H1 (cell line): ENCODE results near the gene HOATZ. TPM values are rescaled to one million over a fixed set of nuclear protein-coding genes. Genes with fewer than 3 reads are reported as not detected.

Experiments used
- CTCF ChIA-PET: fragments of 300-600 bp; sonication (Branson Sonifier 250); formaldehyde crosslinking; loops from one replicate; lab custom pipeline; 2021; ENCODE audit not compliant: partially characterized antibody; lab: Charles Lee
- POLR2A ChIA-PET: fragments of 300-600 bp; sonication (Branson Sonifier 250); formaldehyde crosslinking; loops from one replicate; lab custom pipeline; 2021; ENCODE audit warnings: inconsistent platforms; ENCODE audit not compliant: partially characterized antibody; lab: Charles Lee
- DNase-seq, 2 experiments: peaks; one replicate each; pipeline versions ENCODE4 v3.0.0 to v3.0.0-alpha.2; 2010 to 2022; ENCODE audit warnings: low spot score in 2 of 2, low read depth in 1 of 2, mixed read lengths in 1 of 2
- FAIRE-seq: peaks from 2 replicates; lab custom pipeline; 2011; peaks lifted over from hg19 to GRCh38; lab: Jason Lieb, UNC
- H2AFZ ChIP-seq: 2 replicates; pipeline ENCODE4 v1.8.1; 2012; ENCODE audit warnings: low read length, inconsistent platforms
- H2AK5ac ChIP-seq: 2 replicates; pipeline ENCODE4 v1.6.1; 2013; ENCODE audit warnings: low read depth, low read length
- H2BK120ac ChIP-seq: replicated peaks from 2 replicates; pipeline ENCODE3; 2013; ENCODE audit warnings: low read depth, low read length, inconsistent platforms
- H2BK12ac ChIP-seq: 2 replicates; pipeline ENCODE4 v1.6.1; 2013; ENCODE audit warnings: low read depth, low read length
- H2BK15ac ChIP-seq: 2 replicates; pipeline ENCODE4 v1.6.1; 2013; ENCODE audit warnings: low read length
- H2BK20ac ChIP-seq: 2 replicates; pipeline ENCODE4 v1.6.1; 2013; ENCODE audit warnings: low read length
- H2BK5ac ChIP-seq: 2 replicates; pipeline ENCODE4 v1.6.1; 2013; ENCODE audit warnings: low read depth, low read length
- H3K14ac ChIP-seq: 2 replicates; pipeline ENCODE4 v1.6.1; 2013; ENCODE audit warnings: inconsistent platforms; ENCODE audit not compliant: insufficient read length
- H3K18ac ChIP-seq: 2 replicates; pipeline ENCODE4 v1.6.1; 2013; ENCODE audit warnings: low read length; ENCODE audit errors: extremely low read depth
- H3K23ac ChIP-seq: 2 replicates; pipeline ENCODE4 v1.6.1; 2013; ENCODE audit warnings: inconsistent platforms; ENCODE audit not compliant: insufficient read length
- H3K23me2 ChIP-seq: 2 replicates; pipeline ENCODE4 v1.6.1; 2013; ENCODE audit warnings: low read depth, low read length
- H3K27ac ChIP-seq: 2 replicates; pipeline ENCODE4 v1.6.1; 2011; ENCODE audit warnings: low read depth, low read length, inconsistent platforms
- H3K27me3 ChIP-seq, 4 experiments: replicated peaks in 1 of 4; 1 replicate in 1 of 4; 2 replicates in 3 of 4; pipeline versions ENCODE4 v1.6.1 to v1.8.1; 2011 to 2013; ENCODE audit warnings: low read length in 3 of 4, mild to moderate bottlenecking in 3 of 4, inconsistent platforms in 2 of 4, mixed read lengths in 2 of 4, moderate library complexity in 1 of 4; ENCODE audit not compliant: control insufficient read depth in 3 of 4, insufficient read depth in 3 of 4; ENCODE audit errors: extremely low read depth in 1 of 4
- H3K36me3 ChIP-seq, 4 experiments: 2 replicates each; pipeline versions ENCODE4 v1.6.1 to v1.8.1; 2011 to 2013; ENCODE audit warnings: mild to moderate bottlenecking in 4 of 4, low read length in 3 of 4, moderate library complexity in 2 of 4, control low read depth in 1 of 4, inconsistent platforms in 1 of 4; ENCODE audit not compliant: insufficient read depth in 4 of 4, control insufficient read depth in 2 of 4
- H3K4ac ChIP-seq: replicated peaks from 2 replicates; pipeline ENCODE3; 2013; ENCODE audit warnings: low read length, low read depth, mixed read lengths, inconsistent platforms; ENCODE audit not compliant: insufficient read length
- H3K4me1 ChIP-seq, 4 experiments: replicated peaks in 1 of 4; 1 replicate in 1 of 4; 2 replicates in 3 of 4; pipeline versions ENCODE4 v1.6.1 to v1.8.1; 2011 to 2013; ENCODE audit warnings: low read length in 3 of 4, inconsistent platforms in 2 of 4, mixed read lengths in 1 of 4; ENCODE audit not compliant: insufficient read depth in 4 of 4, control insufficient read depth in 3 of 4
- H3K4me2 ChIP-seq, 2 experiments: 2 replicates each; pipeline versions ENCODE4 v1.6.1 to v1.8.1; 2011 to 2013; ENCODE audit warnings: low read depth in 2 of 2, low read length in 2 of 2, control low read depth in 1 of 2, inconsistent platforms in 1 of 2, mild to moderate bottlenecking in 1 of 2; ENCODE audit not compliant: insufficient read depth in 1 of 2
- H3K4me3 ChIP-seq, 4 experiments: fragments of 200-600, 300-600 bp in 1 of 4; sonication (generic), shearing (Covaris generic), sonication (Bioruptor Twin) in 1 of 4; 2 replicates each; pipeline versions ENCODE4 v1.5.1 to v1.8.1; 2011 to 2016; ENCODE audit warnings: low read length in 4 of 4, low read depth in 3 of 4, control low read depth in 2 of 4, inconsistent platforms in 2 of 4, mild to moderate bottlenecking in 2 of 4, mixed read lengths in 1 of 4, moderate library complexity in 1 of 4; ENCODE audit not compliant: insufficient read depth in 2 of 4; ENCODE audit errors: extremely low read depth in 1 of 4
- H3K56ac ChIP-seq: replicated peaks from 2 replicates; pipeline ENCODE3; 2013; ENCODE audit warnings: low read depth, mild to moderate bottlenecking, mixed read lengths, low read length, inconsistent platforms; ENCODE audit not compliant: insufficient read length
- H3K79me1 ChIP-seq: 2 replicates; pipeline ENCODE4 v1.6.1; 2013; ENCODE audit warnings: low read depth, low read length, control low read depth
- H3K79me2 ChIP-seq, 2 experiments: 2 replicates each; pipeline versions ENCODE4 v1.6.1 to v1.8.1; 2012 to 2013; ENCODE audit warnings: low read length in 2 of 2, mild to moderate bottlenecking in 2 of 2, inconsistent platforms in 1 of 2; ENCODE audit not compliant: insufficient read depth in 2 of 2, control insufficient read depth in 1 of 2
- H3K9ac ChIP-seq, 4 experiments: replicated peaks in 1 of 4; 1 replicate in 1 of 4; 2 replicates in 3 of 4; pipeline versions ENCODE4 v1.6.1 to v1.8.1; 2011 to 2013; ENCODE audit warnings: low read depth in 3 of 4, low read length in 3 of 4, control low read depth in 2 of 4, mild to moderate bottlenecking in 2 of 4, moderate library complexity in 2 of 4, inconsistent platforms in 1 of 4; ENCODE audit errors: extremely low read depth in 1 of 4
- H3K9me3 ChIP-seq, 2 experiments: 2 replicates each; pipeline versions ENCODE4 v1.6.1 to v1.8.1; 2012 to 2013; ENCODE audit warnings: mild to moderate bottlenecking in 2 of 2, moderate library complexity in 2 of 2, control low read depth in 1 of 2, inconsistent platforms in 1 of 2, low read depth in 1 of 2, low read length in 1 of 2, mixed read lengths in 1 of 2; ENCODE audit not compliant: insufficient read depth in 2 of 2
- H4K20me1 ChIP-seq, 2 experiments: replicated peaks in 1 of 2; 2 replicates each; pipeline versions ENCODE3 to v1.8.1; 2011 to 2013; ENCODE audit warnings: inconsistent platforms in 2 of 2, low read length in 2 of 2, mild to moderate bottlenecking in 1 of 2; ENCODE audit not compliant: insufficient read depth in 2 of 2, control insufficient read depth in 1 of 2
- H4K5ac ChIP-seq: 2 replicates; pipeline ENCODE4 v1.6.1; 2013; ENCODE audit warnings: low read length, low read depth, mixed read lengths, inconsistent platforms; ENCODE audit not compliant: insufficient read length
- H4K8ac ChIP-seq: 2 replicates; pipeline ENCODE4 v1.8.0; 2013; ENCODE audit warnings: mild to moderate bottlenecking, moderate library complexity, low read length, inconsistent platforms; ENCODE audit not compliant: insufficient read depth; ENCODE audit errors: extremely low read depth
- H4K91ac ChIP-seq: replicated peaks from 2 replicates; pipeline ENCODE3; 2013; ENCODE audit warnings: low read length, mixed read lengths, inconsistent platforms; ENCODE audit not compliant: insufficient read length
- ASH2L ChIP-seq: fragments of 200-600, 300-600 bp; sonication (generic); IDR thresholded peaks from one replicate; pipeline ENCODE4 v1.7.1; 2017; ENCODE audit warnings: low read length
- CREB1 ChIP-seq: IDR thresholded peaks from 2 replicates; pipeline ENCODE4 v1.6.1; 2012; ENCODE audit warnings: inconsistent platforms
- CTBP2 ChIP-seq: IDR thresholded peaks from 2 replicates; pipeline ENCODE4 v1.7.0; 2011; ENCODE audit warnings: borderline replicate concordance, mild to moderate bottlenecking, moderate library complexity, mixed read lengths, low read length; ENCODE audit not compliant: insufficient read depth, insufficient read length
- KDM4A ChIP-seq: IDR thresholded peaks from one replicate; pipeline ENCODE4 v1.7.1; 2012; ENCODE audit warnings: low read depth, mild to moderate bottlenecking, moderate library complexity, low read length, inconsistent platforms; ENCODE audit not compliant: severe bottlenecking
- NRF1 ChIP-seq: IDR thresholded peaks from 2 replicates; pipeline ENCODE4 v1.6.1; 2011; ENCODE audit warnings: mild to moderate bottlenecking, low read depth, low read length, improper control_type of control experiment
- POU5F1 ChIP-seq: IDR thresholded peaks from 2 replicates; pipeline ENCODE4 v1.6.1; 2011; ENCODE audit warnings: low read depth, mild to moderate bottlenecking, low read length, moderate library complexity
- RAD21 ChIP-seq, 2 experiments: IDR thresholded peaks in 1 of 2; conservative IDR thresholded peaks in 1 of 2; 2 replicates each; pipeline ENCODE4 v1.6.1; 2011; ENCODE audit warnings: low read depth in 2 of 2, low read length in 2 of 2, improper control_type of control experiment in 1 of 2, inconsistent platforms in 1 of 2, mild to moderate bottlenecking in 1 of 2, moderate library complexity in 1 of 2
- RFX5 ChIP-seq: IDR thresholded peaks from 2 replicates; pipeline ENCODE4 v1.6.1; 2011; ENCODE audit warnings: low read depth, low read length, improper control_type of control experiment, borderline replicate concordance
- SIX5 ChIP-seq: IDR thresholded peaks from 2 replicates; pipeline ENCODE4 v1.6.1; 2011; ENCODE audit warnings: mild to moderate bottlenecking, low read depth, low read length
- TAF1 ChIP-seq: IDR thresholded peaks from 2 replicates; pipeline ENCODE4 v1.6.1; 2011; ENCODE audit warnings: mild to moderate bottlenecking, low read depth, low read length
- YY1 ChIP-seq: IDR thresholded peaks from 2 replicates; pipeline ENCODE4 v1.6.1; 2011; ENCODE audit warnings: low read depth, mild to moderate bottlenecking, low read length
- WGBS, 2 experiments: shearing (Covaris generic) in 1 of 2; methylation state at CpG; one replicate each; pipeline versions ENCODE4 v1.1.6 to v1.1.7; 2013 to 2015; ENCODE audit warnings: low lambda C conversion rate in 2 of 2, mixed read lengths in 2 of 2, inconsistent platforms in 1 of 2, low coverage in 1 of 2, missing lambda C conversion rate in 1 of 2; ENCODE audit not compliant: insufficient replicate concordance in 2 of 2, insufficient coverage in 1 of 2, insufficient read length in 1 of 2; ENCODE audit errors: extremely low coverage in 1 of 2, missing lambda C conversion rate in 1 of 2; 5-methylcytosine and 5-hydroxymethylcytosine counted together
- polyA plus RNA-seq, 7 experiments: library from polyadenylated mRNA; depleted of rRNA in 3 of 7; stranded (reverse) in 5 of 7; unstranded in 2 of 7; fragments of >200 nt in 5 of 7; fragments of 200-250 nt in 2 of 7; gene quantifications; 1 replicate in 5 of 7; 2 replicates in 1 of 7; 4 replicates in 1 of 7; pipeline versions ENCODE4 v1.2.1 to v1.2.3, GENCODE V29; 2011 to 2013; ENCODE audit warnings: missing spikeins in 2 of 7, mixed read lengths in 2 of 7
- total RNA-seq: library from RNA; stranded (reverse); fragmentation: NEBNext Ultra II Directional; extraction: Animal tissue kit (Norgen Biotek cat#: 25700); gene quantifications from 2 replicates; pipeline ENCODE4 v1.2.1, GENCODE V29; 2021
- TF ChIP-seq, protein P1 (sequence below): IDR thresholded peaks from 2 replicates; pipeline ENCODE4 v1.6.1; 2011; ENCODE audit warnings: low read depth, mild to moderate bottlenecking, low read length; ENCODE audit not compliant: insufficient read depth

The HOATZ gene
- total and polyA plus RNA-seq, 2 of the 8 experiments (the other 6 are each of a cell fraction or from before 2014, with no cell fraction given): not detected

DNA sequence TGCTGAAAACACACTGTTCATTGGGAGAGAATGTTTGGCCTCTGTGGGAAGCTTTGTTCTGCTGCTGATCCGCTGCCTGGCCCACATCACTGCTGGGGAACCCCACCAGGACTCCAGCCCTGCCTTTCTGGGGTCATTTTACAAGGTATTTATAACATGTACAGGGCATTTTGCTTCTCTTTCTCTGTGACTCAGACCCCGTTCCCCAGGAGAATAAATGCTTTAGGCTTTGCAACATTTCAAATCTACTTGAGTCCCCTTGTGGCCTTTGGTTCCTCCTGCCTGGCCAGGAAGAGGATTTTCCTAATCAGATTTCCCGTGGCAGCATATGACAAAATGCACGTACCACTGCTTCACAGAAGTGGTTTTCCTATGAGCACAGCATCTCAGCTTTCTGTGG is 45.4 kb upstream of the HOATZ start:
- Histone ChIP-seq H3K14ac (no peak overlapping the region), H4K91ac (no peak overlapping the region), H3K9ac (no peak overlapping the region), H3K4me1 (no peaks in the 10 kb centered on the region), H3K18ac (no peak overlapping the region), H2BK15ac (no peak overlapping the region), H2BK20ac (no peak overlapping the region), H4K20me1 (no peaks in the 10 kb centered on the region), H3K36me3 (no peaks in the 10 kb centered on the region), H3K4me3 (no peak overlapping the region), H3K79me1 (no peaks in the 10 kb centered on the region), H3K23ac (no peak overlapping the region), H4K5ac (no peak overlapping the region), H2AFZ (peak overlapping the region; percentile 83; the same call in 1 of the 2 replicates), H3K23me2 (no peaks in the 10 kb centered on the region), H3K79me2 (no peaks in the 10 kb centered on the region), H2AK5ac (no peak overlapping the region), H4K8ac (no peak overlapping the region), H3K4ac (no peak overlapping the region), H3K27ac (no peak overlapping the region), H3K9me3 (no peaks in the 10 kb centered on the region), H3K56ac (no peak overlapping the region), H2BK12ac (no peak overlapping the region), H3K27me3 (no peaks in the 10 kb centered on the region), H3K4me2 (no peak overlapping the region), H2BK120ac (no peak overlapping the region), H2BK5ac (no peak overlapping the region)
- ChIA-PET POLR2A (no interaction called here), CTCF (interaction anchor here (2.2 kb wide), 1 partner anchor 10 kb away, joined by 4 read pairs; no protein-coding TSS in a partner anchor)
- DNase-seq: no peak
- 81% methylated on average over 4 of the region's 4 CpGs; no CpG with 5 or more reads in 1 of the 2 experiments for WGBS, 2 experiments
- TF ChIP-seq SIX5 (no peak), RAD21 (IDR thresholded peaks at IDR 0.05 in 1 of 2, conservative IDR thresholded peaks at IDR 0.05 in 1 of 2; ENCODE audit: low read depth in 2 of 2, low read length in 2 of 2) (no peak), KDM4A (no peak), RFX5 (no peak), CREB1 (no peak), ASH2L (no peak), YY1 (no peak), CTBP2 (no peak), POU5F1 (no peak), NRF1 (no peak), TAF1 (no peak)
- TF ChIP-seq, protein P1, sequence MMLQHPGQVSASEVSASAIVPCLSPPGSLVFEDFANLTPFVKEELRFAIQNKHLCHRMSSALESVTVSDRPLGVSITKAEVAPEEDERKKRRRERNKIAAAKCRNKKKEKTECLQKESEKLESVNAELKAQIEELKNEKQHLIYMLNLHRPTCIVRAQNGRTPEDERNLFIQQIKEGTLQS: no peak
- no peak for FAIRE-seq
